Brain microvascular endothelial cell (primary cell): ENCODE data around the gene TMEM232.

Source experiments
- DNase-seq: peaks from one replicate; pipeline ENCODE4 v3.0.0-alpha.2; 2020
- H3K27ac ChIP-seq: fragments of 250-450 bp; sonication (Bioruptor Pico); 2 replicates; pipeline ENCODE4 v1.5.1; 2020; ENCODE audit warnings: mild to moderate bottlenecking, moderate library complexity
- H3K27me3 ChIP-seq: fragments of 250-450 bp; sonication (Bioruptor Pico); replicated peaks from 2 replicates; pipeline ENCODE4 v1.5.1; 2020; ENCODE audit warnings: mild to moderate bottlenecking
- H3K36me3 ChIP-seq: fragments of 250-450 bp; sonication (Bioruptor Pico); replicated peaks from 2 replicates; pipeline ENCODE4 v1.5.1; 2020; ENCODE audit warnings: mild to moderate bottlenecking
- H3K4me3 ChIP-seq: 2 replicates; pipeline ENCODE4 v1.5.1; 2011; ENCODE audit warnings: low read depth, mild to moderate bottlenecking, control low read depth, low read length, moderate library complexity
- in situ Hi-C: cut with HindIII; loops from 2 replicates; pipeline ENCODE4 v1.10.0; 2017; ENCODE audit warnings: low sequenced_read_pairs, low pct_ligation_motif_present
- TF ChIP-seq, protein P1 (sequence below): IDR thresholded peaks from 2 replicates; pipeline ENCODE4 v1.5.1; 2011; ENCODE audit warnings: low read depth, mild to moderate bottlenecking, moderate library complexity, low read length, control low read depth, inconsistent platforms; ENCODE audit errors: missing control alignments

The TMEM232 gene

DNA sequence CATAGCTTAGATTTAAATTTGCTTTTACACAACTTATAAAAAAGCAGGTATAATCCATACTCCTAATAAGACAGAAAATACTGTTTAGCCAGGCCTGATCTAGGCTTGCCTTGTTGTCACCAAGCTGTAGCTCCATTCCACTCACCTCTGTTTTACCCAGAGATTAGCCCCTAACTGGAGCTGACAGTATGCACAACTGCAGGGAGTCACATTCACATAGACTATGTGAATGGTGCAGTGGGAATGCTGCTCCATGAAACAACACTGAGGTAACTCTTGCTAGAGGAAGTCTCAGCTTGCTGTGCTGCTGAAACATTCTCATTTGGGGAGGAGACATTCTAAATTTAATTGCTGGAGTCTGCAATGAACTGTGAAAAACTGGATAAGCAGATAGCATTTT lies 209.1 kb downstream of the TMEM232 start:
- Histone ChIP-seq H3K4me3 (no peak overlapping the region), H3K36me3 (no peaks in the 10 kb centered on the region), H3K27me3 (no peaks in the 10 kb centered on the region), H3K27ac (no peak overlapping the region)
- in situ Hi-C loops = no loop called here
- TF ChIP-seq, protein P1, sequence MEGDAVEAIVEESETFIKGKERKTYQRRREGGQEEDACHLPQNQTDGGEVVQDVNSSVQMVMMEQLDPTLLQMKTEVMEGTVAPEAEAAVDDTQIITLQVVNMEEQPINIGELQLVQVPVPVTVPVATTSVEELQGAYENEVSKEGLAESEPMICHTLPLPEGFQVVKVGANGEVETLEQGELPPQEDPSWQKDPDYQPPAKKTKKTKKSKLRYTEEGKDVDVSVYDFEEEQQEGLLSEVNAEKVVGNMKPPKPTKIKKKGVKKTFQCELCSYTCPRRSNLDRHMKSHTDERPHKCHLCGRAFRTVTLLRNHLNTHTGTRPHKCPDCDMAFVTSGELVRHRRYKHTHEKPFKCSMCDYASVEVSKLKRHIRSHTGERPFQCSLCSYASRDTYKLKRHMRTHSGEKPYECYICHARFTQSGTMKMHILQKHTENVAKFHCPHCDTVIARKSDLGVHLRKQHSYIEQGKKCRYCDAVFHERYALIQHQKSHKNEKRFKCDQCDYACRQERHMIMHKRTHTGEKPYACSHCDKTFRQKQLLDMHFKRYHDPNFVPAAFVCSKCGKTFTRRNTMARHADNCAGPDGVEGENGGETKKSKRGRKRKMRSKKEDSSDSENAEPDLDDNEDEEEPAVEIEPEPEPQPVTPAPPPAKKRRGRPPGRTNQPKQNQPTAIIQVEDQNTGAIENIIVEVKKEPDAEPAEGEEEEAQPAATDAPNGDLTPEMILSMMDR = no peak
- no peak for DNase-seq

DNA sequence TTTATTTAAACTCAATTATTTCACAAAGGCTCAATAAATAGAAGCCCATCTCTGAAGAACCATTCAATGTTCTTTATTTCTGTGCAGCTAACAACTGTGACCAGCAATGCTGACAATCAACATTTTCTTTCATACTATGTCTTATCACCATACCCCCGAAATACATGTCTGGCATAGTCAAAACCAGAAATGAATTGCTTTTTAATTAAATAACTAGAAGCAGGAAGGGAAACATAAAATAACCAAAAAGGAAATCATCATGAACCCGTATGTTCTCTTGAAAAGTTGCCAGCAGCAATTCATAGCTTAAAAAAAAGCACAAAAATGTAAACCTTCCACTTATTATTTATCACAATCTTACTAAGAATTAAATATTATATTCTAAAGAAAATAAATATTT lies 212.4 kb downstream of the TMEM232 start:
- H3K27ac ChIP-seq = no peak overlapping the region
- H3K27me3 ChIP-seq = no peaks in the 10 kb centered on the region
- no peak overlapping the region for H3K4me3 ChIP-seq
- TF ChIP-seq, protein P1 = no peak
- in situ Hi-C loops = no loop called here
- no peaks in the 10 kb centered on the region for H3K36me3 ChIP-seq
- no peak for DNase-seq

DNA sequence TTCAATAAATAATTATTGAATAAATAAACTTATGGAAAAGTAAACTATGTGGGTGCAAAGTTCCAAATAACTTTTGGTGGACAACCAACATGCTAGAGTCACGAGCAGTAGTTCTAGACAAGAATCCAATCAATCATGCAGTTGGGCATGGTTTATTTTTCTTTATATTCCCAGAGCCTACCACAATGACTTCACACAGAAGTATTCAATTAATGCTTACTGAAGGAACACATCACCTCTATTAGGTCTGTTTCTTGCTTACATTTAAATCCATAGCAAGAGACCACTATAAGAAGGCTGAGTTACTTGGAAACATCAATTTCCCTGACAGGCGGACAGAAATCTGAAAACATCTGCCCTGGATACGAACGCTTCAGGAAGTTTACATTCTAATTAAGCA lies 214.2 kb downstream of the TMEM232 start:
- no peak overlapping the region for H3K4me3 ChIP-seq
- in situ Hi-C loops = no loop called here
- no peaks in the 10 kb centered on the region for H3K27me3 ChIP-seq
- H3K27ac ChIP-seq = no peak overlapping the region
- no peak for DNase-seq
- H3K36me3 ChIP-seq = no peaks in the 10 kb centered on the region
- TF ChIP-seq, protein P1 = no peak

DNA sequence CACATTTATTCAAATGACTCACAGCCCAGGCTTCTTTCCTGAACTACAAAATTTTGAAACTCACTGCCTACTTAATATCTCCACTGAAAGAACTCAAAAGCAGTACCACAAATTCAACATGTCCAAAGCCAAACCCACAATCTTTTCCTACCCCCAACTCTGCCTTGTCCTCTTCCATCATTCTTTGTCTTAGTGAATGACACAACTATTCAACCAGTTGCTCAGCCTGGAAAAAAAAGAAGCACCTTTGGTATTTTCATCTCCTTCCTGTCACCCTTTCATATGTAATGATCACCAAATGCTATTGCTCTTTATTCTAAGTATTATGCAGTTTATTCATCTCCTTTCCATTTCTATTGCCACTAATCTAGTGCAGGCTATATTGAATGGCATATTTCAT lies 216.3 kb downstream of the TMEM232 start:
- no peaks in the 10 kb centered on the region for H3K36me3 ChIP-seq
- TF ChIP-seq, protein P1 = no peak
- H3K27ac ChIP-seq = no peak overlapping the region
- no peak for DNase-seq
- in situ Hi-C loops = no loop called here
- no peaks in the 10 kb centered on the region for H3K27me3 ChIP-seq
- no peak overlapping the region for H3K4me3 ChIP-seq

DNA sequence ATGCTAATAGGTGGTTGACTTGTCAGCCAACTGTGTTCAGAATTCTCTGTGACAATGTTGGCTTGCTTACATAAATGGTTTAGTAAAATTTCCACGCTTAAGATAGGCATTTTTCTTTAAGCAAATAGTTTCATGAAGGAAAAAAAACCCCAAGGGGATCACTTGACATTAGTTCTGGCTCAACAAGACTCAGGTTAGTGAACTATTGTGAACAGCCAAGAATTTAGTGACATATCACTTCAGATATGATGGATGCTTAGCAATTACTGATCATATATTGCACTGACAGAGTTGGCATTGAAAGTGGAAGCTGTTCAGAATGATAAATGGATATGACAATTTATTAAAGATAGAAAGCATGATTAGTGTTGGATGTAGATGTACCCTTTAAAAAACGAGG lies 218.5 kb downstream of the TMEM232 start:
- H3K27ac ChIP-seq = no peak overlapping the region
- H3K4me3 ChIP-seq = no peak overlapping the region
- no peaks in the 10 kb centered on the region for H3K27me3 ChIP-seq
- TF ChIP-seq, protein P1 = no peak
- in situ Hi-C loops = no loop called here
- no peaks in the 10 kb centered on the region for H3K36me3 ChIP-seq
- DNase-seq = no peak

DNA sequence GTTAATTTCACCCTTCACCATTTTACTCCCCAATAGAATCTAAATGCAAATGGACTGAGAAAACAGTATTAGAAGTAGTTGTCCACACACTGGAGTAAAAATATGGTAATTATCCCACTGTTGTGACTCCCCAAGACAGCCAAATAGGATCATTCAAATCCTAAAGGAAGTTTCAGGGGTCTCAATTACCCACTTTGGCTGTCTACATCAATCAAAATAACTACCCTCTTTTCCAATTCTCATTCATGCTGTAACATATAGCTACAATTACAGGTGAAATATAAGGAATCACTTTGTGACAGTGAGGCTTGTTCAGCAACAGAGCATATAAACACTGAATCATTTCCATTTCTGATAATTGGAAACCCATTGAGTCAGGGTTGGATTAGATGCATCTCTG lies 220.1 kb downstream of the TMEM232 start:
- TF ChIP-seq, protein P1 = no peak
- H3K27me3 ChIP-seq = no peaks in the 10 kb centered on the region
- no peak overlapping the region for H3K4me3 ChIP-seq
- no peaks in the 10 kb centered on the region for H3K36me3 ChIP-seq
- no peak overlapping the region for H3K27ac ChIP-seq
- in situ Hi-C loops = no loop called here
- no peak for DNase-seq
